AG09319 (cell line): Measurements from ENCODE around the gene GPR89A.
"Not testable (repeated sequence)": the region's sequence is repeated elsewhere in the genome, so short reads cannot be mapped to it uniquely, and the experiment has no call there.

Source experiments
- DNase-seq: peaks from one replicate; pipeline ENCODE4 v3.0.0-alpha.2; 2010; ENCODE audit warnings: low read depth; ENCODE audit errors: extremely low read depth
- TF ChIP-seq, protein P1 (sequence below): IDR thresholded peaks from 2 replicates; pipeline ENCODE4 v1.5.1; 2011; ENCODE audit warnings: low read depth, mild to moderate bottlenecking, inconsistent platforms, low read length, moderate library complexity

GPR89A gene

DNA sequence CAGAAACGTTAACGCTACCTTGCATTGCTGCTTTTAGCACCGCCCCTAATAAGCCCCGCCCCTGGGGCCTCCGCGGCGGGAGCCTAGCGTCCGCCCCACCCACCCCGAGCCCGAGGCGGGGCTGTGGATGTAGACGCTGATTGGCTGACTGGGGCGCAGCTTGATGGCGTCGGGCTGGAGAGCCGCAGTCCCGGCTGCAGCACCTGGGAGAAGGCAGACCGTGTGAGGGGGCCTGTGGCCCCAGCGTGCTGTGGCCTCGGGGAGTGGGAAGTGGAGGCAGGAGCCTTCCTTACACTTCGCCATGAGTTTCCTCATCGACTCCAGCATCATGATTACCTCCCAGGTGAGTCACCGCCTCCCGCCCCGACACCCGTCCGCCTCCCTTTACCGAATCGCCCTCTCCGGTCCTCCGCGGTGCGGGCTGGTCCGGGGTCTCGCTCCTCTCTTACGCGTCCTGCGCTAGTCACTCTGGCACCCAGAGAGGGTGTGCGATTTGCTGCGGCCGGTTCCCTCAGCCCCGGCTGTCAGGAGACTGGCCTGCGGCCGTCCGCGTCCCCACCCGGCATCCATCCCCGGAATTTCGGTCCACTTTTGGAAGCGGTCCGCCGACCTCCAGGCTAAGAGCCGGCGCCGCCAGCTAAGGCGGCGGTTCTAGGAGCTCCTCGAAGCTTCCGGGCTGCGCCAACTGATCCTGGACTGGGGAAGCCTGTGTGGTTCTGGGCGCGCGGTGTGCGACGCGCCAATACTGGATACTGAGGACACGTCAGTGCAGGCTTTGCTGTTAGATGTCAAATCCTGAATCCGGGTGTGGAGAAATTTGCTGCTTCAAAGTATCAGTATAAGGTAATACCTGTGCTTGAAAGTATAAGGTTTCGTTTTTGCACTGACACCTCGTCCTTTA lies at the start of gene GPR89A:
Gene GPR89A (plus strand): TSS at position 156 of the 901 bp plus-strand sequence. CDS start 146 bp downstream, at position 302.
- DNase-seq, result peak; percentile 48

DNA sequence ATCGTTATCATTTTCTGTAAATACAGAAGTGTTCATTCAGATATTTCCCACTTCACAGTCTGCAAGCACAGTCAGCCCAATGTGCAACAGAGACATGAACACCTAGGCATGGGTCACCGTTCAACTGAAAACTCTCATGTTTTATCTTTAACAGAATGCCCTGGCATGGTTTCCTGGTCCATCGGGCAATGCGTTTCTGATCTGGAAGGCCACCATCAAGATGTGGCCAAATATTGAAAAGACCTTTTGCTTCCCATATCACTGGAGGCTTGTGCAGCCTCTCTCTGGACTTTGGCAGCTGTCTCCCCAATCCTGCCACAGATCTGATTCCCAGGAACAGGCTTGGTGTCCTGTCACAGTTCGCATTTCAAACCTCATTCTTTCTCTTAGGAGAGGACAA lies 21.0 kb upstream of the GPR89A start:
- DNase-seq, result not testable (repeated sequence)

DNA sequence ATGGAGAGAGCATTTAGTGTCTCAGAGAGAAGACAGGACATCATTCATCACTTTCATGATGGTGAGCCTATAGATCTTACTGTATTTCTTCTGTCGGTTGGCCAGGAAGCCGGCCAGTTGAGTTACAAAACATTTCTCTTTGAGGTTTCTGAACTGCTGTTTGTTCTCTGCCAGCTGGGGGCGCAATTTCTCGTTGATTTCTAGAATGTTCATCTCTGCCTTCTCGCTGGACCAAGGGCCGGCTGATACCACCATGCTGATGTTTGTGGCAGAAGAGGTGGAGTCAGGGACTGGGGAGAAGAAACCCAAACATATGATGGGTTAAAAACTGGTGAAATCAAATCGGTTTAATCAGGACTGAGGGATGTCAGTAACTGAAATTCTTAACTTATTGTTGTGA lies 17.0 kb upstream of the GPR89A start:
- DNase-seq, result not testable (repeated sequence)

DNA sequence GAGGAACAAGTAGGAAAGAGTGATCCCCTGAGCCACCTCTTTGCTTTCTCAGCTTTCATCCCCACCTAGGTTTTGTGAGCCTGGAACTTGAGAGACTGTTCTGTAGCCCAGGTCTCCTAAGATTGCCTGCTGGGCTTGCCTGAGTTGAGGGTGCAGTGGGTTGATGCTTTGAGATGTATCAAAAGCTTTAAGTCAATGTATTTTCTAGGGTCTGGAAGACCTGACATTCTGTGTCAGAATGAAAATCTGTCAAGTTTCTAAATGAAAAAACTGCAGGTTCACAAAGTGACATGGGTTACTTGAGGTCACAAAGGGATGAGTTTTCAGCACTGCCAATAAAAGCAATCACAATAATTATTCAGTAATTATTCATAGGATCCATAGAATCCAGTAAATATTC lies 15.4 kb upstream of the GPR89A start:
- not testable (repeated sequence) for DNase-seq

DNA sequence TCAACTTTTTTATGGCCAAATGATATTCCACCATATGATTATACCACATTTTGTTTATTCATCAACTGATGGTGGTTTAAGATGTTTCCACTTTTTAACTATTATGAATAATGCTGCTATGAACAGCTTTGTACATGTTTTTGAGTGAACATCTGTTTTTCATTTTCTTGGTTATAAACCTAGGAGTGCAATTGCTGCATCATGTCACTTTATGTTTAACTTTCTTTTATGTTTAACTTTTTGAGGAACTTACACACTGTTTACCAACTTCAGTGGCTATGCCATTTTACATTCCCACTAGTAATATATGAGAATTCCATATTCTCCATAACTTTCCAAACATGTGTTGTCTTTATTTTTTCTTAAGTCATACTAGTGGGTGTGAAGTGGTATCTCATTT lies 12.4 kb upstream of the GPR89A start:
- peak; percentile 20 for DNase-seq

DNA sequence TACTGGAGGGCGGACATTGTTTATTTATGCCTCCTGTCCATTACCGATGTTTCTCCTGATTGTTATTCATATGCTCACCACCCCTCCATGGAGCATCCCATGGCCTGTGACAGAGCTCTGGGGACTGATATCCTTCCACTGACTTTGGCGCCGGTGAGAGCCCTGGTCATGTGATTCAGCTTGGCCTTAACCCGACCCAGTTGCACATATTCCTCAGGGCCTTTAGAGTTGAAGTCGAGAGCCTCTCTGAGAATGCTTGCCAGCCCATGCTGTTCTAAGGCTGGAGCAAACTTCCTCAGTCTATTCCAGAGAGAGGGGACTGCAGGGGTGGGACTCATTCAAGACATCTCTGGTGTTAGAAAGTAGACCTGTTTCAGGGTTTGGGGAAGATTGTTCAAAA lies 11.6 kb upstream of the GPR89A start:
- DNase-seq, result not testable (repeated sequence)

GRCh38 chr1:145599426-145599825 lies 8.4 kb upstream of the GPR89A start:
- not testable (repeated sequence) for DNase-seq

DNA sequence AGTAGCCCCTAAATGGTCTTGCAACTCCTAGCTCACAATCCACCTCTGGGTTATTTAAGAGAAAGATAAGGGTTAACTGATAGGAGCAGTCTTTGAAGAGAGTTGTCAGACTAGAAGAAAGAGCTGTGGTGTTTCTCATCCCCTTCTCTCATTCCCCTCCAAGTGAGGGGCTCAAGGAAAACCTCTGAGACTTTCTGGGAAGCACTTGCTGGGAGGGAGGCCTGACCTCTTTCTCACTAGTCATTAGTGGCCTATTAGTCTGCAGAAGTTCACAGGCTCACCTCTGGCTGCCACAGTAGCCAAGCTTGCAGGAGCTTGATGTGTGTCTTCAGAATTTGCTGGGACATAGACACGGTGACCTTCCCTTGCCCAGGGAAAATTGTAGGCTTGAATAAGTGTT lies 6.2 kb upstream of the GPR89A start:
- TF ChIP-seq, protein P1, sequence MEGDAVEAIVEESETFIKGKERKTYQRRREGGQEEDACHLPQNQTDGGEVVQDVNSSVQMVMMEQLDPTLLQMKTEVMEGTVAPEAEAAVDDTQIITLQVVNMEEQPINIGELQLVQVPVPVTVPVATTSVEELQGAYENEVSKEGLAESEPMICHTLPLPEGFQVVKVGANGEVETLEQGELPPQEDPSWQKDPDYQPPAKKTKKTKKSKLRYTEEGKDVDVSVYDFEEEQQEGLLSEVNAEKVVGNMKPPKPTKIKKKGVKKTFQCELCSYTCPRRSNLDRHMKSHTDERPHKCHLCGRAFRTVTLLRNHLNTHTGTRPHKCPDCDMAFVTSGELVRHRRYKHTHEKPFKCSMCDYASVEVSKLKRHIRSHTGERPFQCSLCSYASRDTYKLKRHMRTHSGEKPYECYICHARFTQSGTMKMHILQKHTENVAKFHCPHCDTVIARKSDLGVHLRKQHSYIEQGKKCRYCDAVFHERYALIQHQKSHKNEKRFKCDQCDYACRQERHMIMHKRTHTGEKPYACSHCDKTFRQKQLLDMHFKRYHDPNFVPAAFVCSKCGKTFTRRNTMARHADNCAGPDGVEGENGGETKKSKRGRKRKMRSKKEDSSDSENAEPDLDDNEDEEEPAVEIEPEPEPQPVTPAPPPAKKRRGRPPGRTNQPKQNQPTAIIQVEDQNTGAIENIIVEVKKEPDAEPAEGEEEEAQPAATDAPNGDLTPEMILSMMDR, result no peak
- no peak for DNase-seq

GRCh38 chr1:145606840-145607239 lies 948 bp upstream of the GPR89A start:
- DNase-seq, result not testable (repeated sequence)

DNA sequence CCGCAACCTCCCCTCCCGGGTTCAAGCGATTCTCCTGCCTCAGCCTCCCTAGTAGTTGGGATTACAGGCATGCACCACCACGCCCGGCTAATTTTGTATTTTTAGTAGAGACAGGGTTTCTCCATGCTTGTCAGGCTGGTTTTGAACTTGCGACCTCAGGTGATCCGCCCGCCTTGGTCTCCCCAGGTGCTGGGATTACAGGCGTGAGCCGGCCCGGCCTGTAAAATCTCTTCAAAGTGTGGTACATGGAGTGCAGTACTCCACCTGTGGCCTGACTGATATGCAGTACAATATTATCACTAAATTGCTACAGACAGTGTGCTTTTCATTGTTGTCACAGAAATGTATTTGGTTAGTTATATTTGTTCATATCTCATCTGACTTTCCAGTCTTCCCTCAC lies 499 bp upstream of the GPR89A start:
- not testable (repeated sequence) for DNase-seq

DNA sequence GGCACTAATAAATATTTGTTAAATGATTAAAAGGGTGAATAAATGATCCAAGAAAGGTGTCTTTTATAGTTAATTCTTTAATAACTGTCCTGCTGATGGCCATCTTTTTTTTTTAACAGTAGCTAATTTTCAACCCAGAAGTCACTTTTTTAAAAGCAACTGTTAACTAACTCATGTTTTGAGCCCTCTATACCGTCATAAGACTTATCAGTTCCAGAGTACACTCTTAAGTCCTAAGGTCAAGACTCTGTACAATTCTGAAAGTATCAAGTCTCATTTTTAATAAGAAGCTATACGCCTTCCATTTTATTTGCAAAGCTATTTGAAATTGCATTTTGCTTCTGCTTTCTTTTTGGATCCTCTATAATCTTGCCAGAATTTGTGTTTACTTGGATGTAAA lies 3.0 kb downstream of the GPR89A start:
- not testable (repeated sequence) for DNase-seq

GRCh38 chr1:145620073-145620472 lies 12.3 kb downstream of the GPR89A start:
- not testable (repeated sequence) for DNase-seq

DNA sequence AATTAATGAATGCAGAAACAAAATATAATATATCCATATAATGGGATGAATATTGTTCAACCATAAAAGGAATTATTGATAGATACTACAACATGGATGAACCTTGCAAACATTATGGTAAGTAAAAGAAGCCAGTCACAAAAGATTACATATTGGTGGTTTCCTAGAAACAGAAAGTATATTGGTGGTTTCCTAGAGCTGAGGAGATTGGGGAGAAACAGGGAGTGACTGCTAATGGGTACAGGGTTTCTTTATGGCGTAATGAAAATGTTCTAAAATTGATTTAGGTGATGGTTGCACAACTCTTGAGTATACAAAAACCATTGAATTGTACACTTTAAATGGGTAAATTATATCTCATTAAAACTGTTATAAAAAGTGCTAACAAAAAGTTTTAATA lies 14.4 kb downstream of the GPR89A start:
- DNase-seq, result not testable (repeated sequence)

GRCh38 chr1:145636237-145636636 lies 28.4 kb downstream of the GPR89A start:
- not testable (repeated sequence) for DNase-seq

DNA sequence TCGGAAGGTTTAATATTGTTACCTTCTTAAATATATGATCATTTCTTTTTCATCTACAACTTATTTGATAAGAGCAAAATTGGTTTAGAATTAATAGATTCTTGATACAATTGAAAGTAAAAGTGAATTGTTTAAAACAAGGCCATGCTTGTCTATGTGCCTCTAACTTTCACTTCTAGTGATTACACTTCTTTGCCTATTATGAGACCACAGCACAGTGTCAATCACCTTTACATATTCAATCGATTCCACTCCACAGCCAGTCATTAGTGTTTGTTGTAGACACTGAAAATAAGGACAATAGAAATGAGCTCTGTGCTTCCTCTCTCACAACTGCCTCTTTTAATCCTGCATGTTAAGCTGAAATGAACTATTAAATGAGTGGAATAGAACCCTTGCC lies 34.1 kb downstream of the GPR89A start:
- DNase-seq, result not testable (repeated sequence)

DNA sequence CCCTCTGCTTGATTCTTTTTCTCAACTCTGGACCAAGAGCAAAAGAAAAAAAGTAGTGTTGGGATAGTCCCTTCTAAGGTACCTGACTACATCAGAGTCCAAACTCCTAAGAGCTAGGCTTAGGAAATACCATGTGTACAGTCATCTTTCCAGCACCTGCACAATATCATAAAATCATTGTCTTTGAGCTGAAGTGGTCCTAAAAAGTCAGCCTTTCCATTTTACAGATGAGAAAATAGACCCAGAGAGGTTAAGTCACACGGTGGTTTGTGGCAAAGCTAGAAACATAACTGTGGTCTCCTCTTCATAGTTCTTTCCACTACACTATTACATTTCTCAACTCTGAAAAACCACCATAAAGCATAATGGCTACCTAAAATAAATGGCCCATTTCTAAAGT lies 36.2 kb downstream of the GPR89A start:
- not testable (repeated sequence) for DNase-seq

- DNase-seq, result not testable (repeated sequence)
These were observed 48.6 kb downstream of the GPR89A start for GRCh38 chr1:145656245-145656943.

- not testable (repeated sequence) for DNase-seq
These were observed 54.7 kb downstream of the GPR89A start for GRCh38 chr1:145662502-145662901.

DNA sequence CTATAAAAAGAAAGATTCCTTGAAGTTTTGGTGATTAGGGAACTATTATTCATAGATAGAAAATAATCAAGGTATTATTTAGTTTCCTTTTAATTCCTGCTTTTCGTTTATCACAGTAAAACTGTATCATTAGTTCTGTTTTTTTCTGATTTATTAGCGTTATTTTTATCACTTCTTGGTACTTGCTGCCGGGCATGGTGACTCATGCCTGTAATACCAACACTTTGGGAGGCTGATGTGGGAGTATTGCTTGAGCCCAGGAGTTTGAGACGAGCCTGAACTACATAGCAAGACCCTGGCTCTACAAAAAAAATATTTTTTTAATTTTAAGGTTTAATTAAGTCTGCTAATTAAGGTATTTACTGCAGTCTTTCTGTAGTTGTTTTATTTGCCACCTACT lies 57.2 kb downstream of the GPR89A start:
- not testable (repeated sequence) for DNase-seq

DNA sequence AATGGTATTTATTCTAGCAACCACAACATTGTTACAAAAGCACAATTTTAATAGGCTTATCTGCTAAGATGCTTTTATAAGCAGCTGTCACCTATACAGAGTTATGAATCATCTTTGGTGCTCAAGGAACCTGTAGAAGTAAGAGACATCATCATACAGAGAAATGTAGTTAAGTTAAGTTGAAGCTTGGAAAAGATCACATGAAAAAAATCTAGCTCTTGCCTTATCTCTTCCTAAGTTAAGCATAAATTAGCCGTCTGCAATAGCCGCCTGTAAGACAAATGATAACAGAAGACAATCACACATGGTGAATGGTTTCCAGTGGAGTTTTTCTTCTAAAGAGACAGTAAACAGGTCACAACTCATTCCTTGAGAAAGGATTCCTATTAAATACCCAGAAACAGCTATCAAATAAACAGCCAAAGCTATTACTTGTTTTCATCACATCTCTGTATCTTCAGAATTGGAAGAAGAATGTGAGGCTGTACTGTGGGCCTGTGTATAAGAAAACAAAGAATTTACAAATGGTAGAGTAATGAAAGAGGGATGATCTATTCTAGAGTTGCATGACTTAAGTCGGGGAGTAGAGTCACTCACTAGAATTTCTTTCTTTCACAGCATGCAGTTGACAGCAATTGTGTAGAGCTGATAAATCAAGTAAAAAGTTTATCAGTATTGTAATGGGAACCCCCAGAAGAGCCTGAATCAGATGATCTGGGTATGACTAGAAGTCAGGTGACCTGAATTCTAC lies 63.4 kb downstream of the GPR89A start:
- DNase-seq, result not testable (repeated sequence)
